Measurements from ENCODE around the gene MRRF. TPM values are rescaled to one million over a fixed set of nuclear protein-coding genes. Genes with fewer than 3 reads are reported as not detected.
"Not testable (repeated sequence)": the region's sequence is repeated elsewhere in the genome, so short reads cannot be mapped to it uniquely, and the experiment has no call there.

MRRF gene
- total RNA-seq, 4 donors from 2014 or later = 33.2 to 55.7 (median 47.2) TPM

DNA sequence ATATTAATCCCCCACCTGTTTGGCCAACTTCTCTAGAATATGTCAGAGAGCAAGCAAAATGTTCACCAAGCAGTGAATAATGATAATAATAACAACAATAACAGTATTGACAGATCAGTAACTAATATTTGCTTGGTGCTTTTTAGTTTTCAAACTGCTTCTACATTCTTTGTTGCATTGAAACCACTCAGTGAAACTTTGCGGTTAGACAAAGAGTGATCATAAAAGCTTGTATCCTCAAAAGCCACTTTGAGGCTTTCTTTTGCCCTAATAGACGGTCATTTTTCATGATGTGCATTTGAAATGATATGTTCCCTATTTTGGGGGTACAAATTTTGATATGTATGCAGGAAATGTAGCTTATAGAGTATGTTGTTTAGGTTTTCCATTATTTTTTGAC lies 62.5 kb downstream of the MRRF start:
- H3K4me3 ChIP-seq = no peak overlapping the region
- TF ChIP-seq CTCF (IDR thresholded peaks at IDR 0.05 in 4 of 5, conservative IDR thresholded peaks at IDR 0.05 in 1 of 5) = no peak
- no peak for TF ChIP-seq POLR2A (IDR thresholded peaks at IDR 0.05)
- in situ Hi-C loops (cut with MboI; ENCODE audit: low sequenced_read_pairs in 4 of 4) (no loop called here), intact Hi-C loops (cut with DNase I; ENCODE audit: low total_unique reads) (no loop called here)
- H3K4me1 ChIP-seq = peaks cover 11 to 18% of the 10 kb centered on the region in 2 donors
- ATAC-seq (no peak), DNase-seq (no peak)
- no peaks in the 10 kb centered on the region for H3K9me3 ChIP-seq
- H3K27ac ChIP-seq = no peak overlapping the region
- peaks cover 0 to 29% of the 10 kb centered on the region in 2 donors for H3K36me3 ChIP-seq
- no peaks in the 10 kb centered on the region for H3K27me3 ChIP-seq

DNA sequence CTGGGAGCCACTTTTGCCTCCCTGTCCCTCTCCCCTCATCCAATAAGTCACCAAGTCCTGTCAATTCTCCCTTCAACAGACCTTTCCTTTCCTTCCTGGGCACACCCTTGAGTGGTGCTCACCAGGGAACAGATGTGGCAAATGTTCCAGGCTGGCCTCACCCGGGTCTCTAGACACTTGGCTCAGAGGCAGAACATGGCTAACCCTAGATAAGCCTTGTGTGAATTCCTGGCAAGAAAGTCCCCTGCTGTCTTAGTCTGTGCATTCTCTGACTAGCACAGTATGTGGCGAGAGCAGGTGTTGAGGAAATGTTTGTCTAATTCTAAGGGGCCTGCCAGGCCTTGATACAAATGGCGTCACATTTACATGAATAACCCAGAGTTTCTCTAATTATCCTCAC lies 64.9 kb downstream of the MRRF start:
- in situ Hi-C loops (cut with MboI; ENCODE audit: low sequenced_read_pairs in 4 of 4) = no loop called here
- no peak overlapping the region for H3K27ac ChIP-seq
- no peak for DNase-seq

DNA sequence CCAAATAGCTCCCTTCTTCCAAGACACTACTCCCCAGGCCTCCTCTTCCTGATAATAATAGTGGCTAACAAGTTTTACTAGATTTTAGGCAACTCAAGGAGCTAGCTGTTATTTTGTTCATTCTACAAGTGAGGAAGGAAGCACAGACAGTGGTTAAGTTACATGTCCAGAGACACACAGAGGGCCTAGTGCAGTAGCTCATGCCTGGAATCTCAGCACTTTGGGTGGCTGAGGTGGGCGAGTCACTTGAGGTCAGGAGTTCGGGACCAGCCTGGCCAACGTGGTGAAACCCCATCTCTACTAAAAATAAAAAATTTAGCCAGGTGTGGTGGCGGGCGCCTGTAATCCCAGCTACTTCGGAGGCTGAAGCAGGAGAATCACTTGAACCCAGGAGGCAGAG lies 65.8 kb downstream of the MRRF start:
- H3K4me1 ChIP-seq = peaks cover 20 to 22% of the 10 kb centered on the region in 2 donors
- H3K4me3 ChIP-seq; ATAC-seq; H3K27ac ChIP-seq; H3K36me3 ChIP-seq; intact Hi-C loops (cut with DNase I; ENCODE audit: low total_unique reads); H3K27me3 ChIP-seq; DNase-seq; in situ Hi-C loops (cut with MboI; ENCODE audit: low sequenced_read_pairs in 4 of 4); H3K9me3 ChIP-seq: not testable (repeated sequence)

More for the DNA sequence above, 64.9 kb downstream of the MRRF start:
- H3K36me3 ChIP-seq = peaks cover 0 to 6% of the 10 kb centered on the region in 2 donors
- TF ChIP-seq CTCF (IDR thresholded peaks at IDR 0.05 in 4 of 5, conservative IDR thresholded peaks at IDR 0.05 in 1 of 5) (no peak), POLR2A (IDR thresholded peaks at IDR 0.05) (no peak)
- H3K9me3 ChIP-seq = no peaks in the 10 kb centered on the region
- peaks cover 20 to 22% of the 10 kb centered on the region in 2 donors for H3K4me1 ChIP-seq
- H3K4me3 ChIP-seq = no peak overlapping the region
- H3K27me3 ChIP-seq = no peaks in the 10 kb centered on the region
- ATAC-seq = no peak
- intact Hi-C loops (cut with DNase I; ENCODE audit: low total_unique reads) = no loop called here

GRCh38 chr9:122331523-122331927 lies 66.8 kb downstream of the MRRF start:
- DNase-seq = no peak
- Histone ChIP-seq H3K9me3 (no peaks in the 10 kb centered on the region), H3K4me1 (peaks cover 20 to 22% of the 10 kb centered on the region in 2 donors), H3K27me3 (no peaks in the 10 kb centered on the region), H3K36me3 (no peaks in the 10 kb centered on the region), H3K4me3 (no peak overlapping the region), H3K27ac (no peak overlapping the region)
- no peak for TF ChIP-seq CTCF (IDR thresholded peaks at IDR 0.05 in 4 of 5, conservative IDR thresholded peaks at IDR 0.05 in 1 of 5)
- TF ChIP-seq POLR2A (IDR thresholded peaks at IDR 0.05) = no peak
- in situ Hi-C loops (cut with MboI; ENCODE audit: low sequenced_read_pairs in 4 of 4) (no loop called here), intact Hi-C loops (cut with DNase I; ENCODE audit: low total_unique reads) (no loop called here)
- ATAC-seq = no peak

DNA sequence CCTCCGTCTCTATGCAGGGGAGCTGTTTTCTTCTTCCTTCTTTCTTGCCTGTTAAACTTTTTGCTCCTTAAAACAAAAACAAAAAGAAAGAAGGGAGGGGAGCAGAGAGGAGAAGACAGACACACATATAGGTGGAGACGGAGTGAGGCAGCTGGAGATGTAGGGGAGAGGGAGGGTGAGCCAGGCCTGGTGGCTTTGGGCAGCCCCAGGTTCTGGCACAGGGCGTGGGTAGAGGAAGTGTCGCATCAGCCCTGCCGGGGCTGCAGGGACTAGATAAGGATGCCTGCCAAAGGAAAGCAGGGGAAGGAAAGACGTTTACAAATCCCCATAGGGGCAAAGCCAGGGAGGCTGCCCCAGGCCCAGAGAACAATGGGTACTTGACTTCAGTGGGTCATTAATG lies 67.4 kb downstream of the MRRF start:
- intact Hi-C loops (cut with DNase I; ENCODE audit: low total_unique reads) = no loop called here
- no peak for DNase-seq
- in situ Hi-C loops (cut with MboI; ENCODE audit: low sequenced_read_pairs in 4 of 4) = no loop called here
- no peak for ATAC-seq
- H3K27ac ChIP-seq = no peak overlapping the region
- H3K4me1 ChIP-seq = peaks cover 20 to 22% of the 10 kb centered on the region in 2 donors
- H3K36me3 ChIP-seq = no peaks in the 10 kb centered on the region
- H3K4me3 ChIP-seq = no peak overlapping the region
- no peaks in the 10 kb centered on the region for H3K9me3 ChIP-seq
- H3K27me3 ChIP-seq = no peaks in the 10 kb centered on the region
- TF ChIP-seq CTCF (IDR thresholded peaks at IDR 0.05 in 4 of 5, conservative IDR thresholded peaks at IDR 0.05 in 1 of 5) (no peak), POLR2A (IDR thresholded peaks at IDR 0.05) (no peak)
